Mesothelial cell of epicardium (in vitro differentiated cells): ENCODE measurements around the gene KIF5B. TPM values are rescaled to one million over a fixed set of nuclear protein-coding genes. Genes with fewer than 3 reads are reported as not detected.

Source experiments
- DNase-seq, 2 experiments: peaks; one replicate each; pipeline ENCODE4 v3.0.0; 2021; ENCODE audit warnings: low spot score in 2 of 2; ENCODE audit not compliant: unreplicated experiment in 2 of 2
- H3K27ac Mint-ChIP-seq: 2 replicates; pipeline ENCODE4 v1.8.0; 2021; ENCODE audit warnings: mixed read lengths
- H3K27me3 Mint-ChIP-seq: 2 replicates; pipeline ENCODE4 v1.8.0; 2021; ENCODE audit warnings: low read depth, mixed read lengths
- H3K36me3 Mint-ChIP-seq: 2 replicates; pipeline ENCODE4 v1.8.0; 2021; ENCODE audit warnings: mixed read lengths
- H3K4me1 Mint-ChIP-seq: 2 replicates; pipeline ENCODE4 v1.8.0; 2021; ENCODE audit warnings: mixed read lengths
- H3K4me3 Mint-ChIP-seq: 2 replicates; pipeline ENCODE4 v1.8.0; 2021; ENCODE audit warnings: mild to moderate bottlenecking, moderate library complexity, mixed read lengths
- H3K9me3 Mint-ChIP-seq: 2 replicates; pipeline ENCODE4 v1.8.0; 2021; ENCODE audit warnings: mixed read lengths
- CTCF ChIP-seq: fragments of 200-600 bp; sonication (generic); IDR thresholded peaks from one replicate; pipeline ENCODE4 v1.5.0; 2021; ENCODE audit warnings: antibody characterized with exemption; ENCODE audit not compliant: unreplicated experiment
- total RNA-seq: library from RNA; stranded (reverse); gene quantifications from 3 replicates; pipeline ENCODE4 v1.2.1, GENCODE V29; 2021

KIF5B gene
- total RNA-seq, 1 donor from 2014 or later = 104 TPM

- Mint-ChIP-seq H3K4me1 (no peaks in the 10 kb centered on the region), H3K36me3 (peaks cover 47% of the 10 kb centered on the region), H3K4me3 (no peak overlapping the region), H3K27me3 (no peaks in the 10 kb centered on the region), H3K27ac (peak overlapping the region; percentile 6), H3K9me3 (no peaks in the 10 kb centered on the region)
- TF ChIP-seq CTCF = no peak
- DNase-seq = no peak
Measured at GRCh38 chr10:32023264-32023663, 33.0 kb downstream of the KIF5B start.

DNA sequence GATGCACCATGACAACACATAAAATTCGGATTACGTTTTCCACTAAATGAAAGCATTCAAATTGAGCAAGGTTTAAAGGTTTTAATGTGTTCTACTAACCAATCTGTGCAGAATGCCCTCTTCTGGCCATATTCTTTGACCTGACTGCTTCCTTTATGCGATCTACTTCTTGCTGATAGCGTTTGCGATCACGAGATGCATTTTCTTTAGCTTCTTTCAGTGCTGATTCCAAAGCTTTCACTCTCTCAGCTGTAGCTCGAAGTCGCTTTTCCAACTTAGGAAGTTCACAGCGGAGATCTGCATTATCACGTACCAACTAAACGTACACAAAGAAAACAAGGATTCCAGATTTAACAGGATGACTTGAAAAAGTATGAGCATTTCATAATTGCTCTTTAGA, 39.2 kb downstream of the KIF5B start:
- Mint-ChIP-seq H3K27me3 (no peaks in the 10 kb centered on the region), H3K36me3 (peaks cover 45% of the 10 kb centered on the region), H3K4me1 (no peaks in the 10 kb centered on the region), H3K4me3 (no peak overlapping the region), H3K9me3 (no peaks in the 10 kb centered on the region), H3K27ac (no peak overlapping the region)
- no peak for DNase-seq
- TF ChIP-seq CTCF = no peak

DNA sequence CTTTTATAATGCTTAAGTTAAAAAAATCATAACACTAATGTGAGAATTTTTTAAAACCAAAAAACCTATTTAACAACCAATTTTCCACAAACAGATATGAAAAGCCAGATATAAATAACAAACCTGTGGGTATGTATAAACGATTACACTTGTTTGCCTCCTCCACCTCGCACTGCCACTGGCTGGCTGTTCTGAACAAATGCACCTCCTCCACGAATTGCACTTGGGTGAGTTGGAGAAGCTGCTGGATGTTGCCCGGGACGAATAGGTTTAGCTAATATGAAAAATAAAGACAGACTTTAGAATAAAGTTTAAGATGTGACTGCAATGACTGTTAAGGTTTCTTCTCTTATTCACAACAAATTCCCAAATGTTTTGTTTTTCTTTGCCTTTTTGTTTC, 40.8 kb downstream of the KIF5B start:
- TF ChIP-seq CTCF = no peak
- no peaks in the 10 kb centered on the region for H3K4me1 Mint-ChIP-seq
- H3K27ac Mint-ChIP-seq = no peak overlapping the region
- H3K4me3 Mint-ChIP-seq = no peak overlapping the region
- no peaks in the 10 kb centered on the region for H3K9me3 Mint-ChIP-seq
- peaks cover 42% of the 10 kb centered on the region for H3K36me3 Mint-ChIP-seq
- no peak for DNase-seq
- no peaks in the 10 kb centered on the region for H3K27me3 Mint-ChIP-seq

- Mint-ChIP-seq H3K4me3 (no peak overlapping the region), H3K4me1 (no peaks in the 10 kb centered on the region), H3K27ac (peak overlapping the region; percentile 1), H3K9me3 (no peaks in the 10 kb centered on the region), H3K36me3 (peaks cover 15% of the 10 kb centered on the region), H3K27me3 (no peaks in the 10 kb centered on the region)
- no peak for TF ChIP-seq CTCF
- no peak for DNase-seq
Measured at GRCh38 chr10:32007026-32007425, 49.2 kb downstream of the KIF5B start.

DNA sequence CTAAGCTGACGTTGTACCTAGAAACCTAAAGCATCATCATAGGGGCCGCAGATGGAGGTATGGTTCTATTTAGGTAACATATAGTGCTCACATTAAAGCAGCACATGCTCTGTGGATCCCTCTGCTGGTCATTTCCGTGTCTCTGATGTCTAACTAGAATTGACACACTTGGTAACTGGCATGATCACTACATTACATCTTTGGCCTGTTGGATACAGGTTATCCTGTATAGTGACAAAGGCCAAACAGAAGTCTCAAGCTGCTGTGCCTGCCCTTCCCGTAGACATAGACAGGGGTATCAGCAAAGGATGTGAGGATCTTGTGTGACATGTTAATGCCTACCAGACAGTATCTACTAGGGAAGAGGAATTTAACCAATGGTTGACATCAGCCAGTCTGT, 51.2 kb downstream of the KIF5B start:
- no peak overlapping the region for H3K4me3 Mint-ChIP-seq
- DNase-seq = no peak
- H3K27me3 Mint-ChIP-seq = no peaks in the 10 kb centered on the region
- peaks cover 6% of the 10 kb centered on the region for H3K4me1 Mint-ChIP-seq
- H3K27ac Mint-ChIP-seq = no peak overlapping the region
- H3K36me3 Mint-ChIP-seq = peaks cover 13% of the 10 kb centered on the region
- no peak for TF ChIP-seq CTCF
- H3K9me3 Mint-ChIP-seq = no peaks in the 10 kb centered on the region

GRCh38 chr10:32004161-32004591, 52.0 kb downstream of the KIF5B start:
- no peak for DNase-seq
- Mint-ChIP-seq H3K36me3 (peaks cover 9% of the 10 kb centered on the region), H3K27me3 (no peaks in the 10 kb centered on the region), H3K4me3 (no peak overlapping the region), H3K27ac (no peak overlapping the region), H3K4me1 (peaks cover 6% of the 10 kb centered on the region), H3K9me3 (no peaks in the 10 kb centered on the region)
- no peak for TF ChIP-seq CTCF
